Suprapubic skin (tissue), 4 donors: Measurements from ENCODE around the gene DCAF4. TPM values are rescaled to one million over a fixed set of nuclear protein-coding genes. Genes with fewer than 3 reads are reported as not detected.

ENCODE experiments used
- DNase-seq, 2 donors: peaks; one replicate each; pipeline ENCODE4 v3.0.0-alpha.2; 2019; ENCODE audit warnings: low spot score in 2 of 2
- H3K27ac ChIP-seq: fragments of 200-600 bp; sonication (generic); one replicate; pipeline ENCODE4 v1.5.1; 2019
- H3K27me3 ChIP-seq: fragments of 200-600 bp; sonication (generic); one replicate; pipeline ENCODE4 v1.5.1; 2019
- H3K36me3 ChIP-seq: fragments of 200-600 bp; sonication (generic); one replicate; pipeline ENCODE4 v1.5.1; 2019
- H3K4me1 ChIP-seq: fragments of 200-600 bp; sonication (generic); one replicate; pipeline ENCODE4 v1.5.1; 2019
- H3K4me3 ChIP-seq: fragments of 200-600 bp; sonication (generic); one replicate; pipeline ENCODE4 v1.5.1; 2019; ENCODE audit warnings: mild to moderate bottlenecking
- H3K9me3 ChIP-seq: fragments of 200-600 bp; sonication (generic); one replicate; pipeline ENCODE4 v1.5.1; 2019
- EP300 ChIP-seq: sonication (generic); formaldehyde crosslinking; IDR thresholded peaks from one replicate; pipeline ENCODE4 v1.6.1; 2017; ENCODE audit warnings: antibody characterized with exemption
- POLR2A ChIP-seq, 2 donors: fragments of 450-650 bp; IDR thresholded peaks; one replicate each; pipeline ENCODE4 v1.6.1; 2017; ENCODE audit warnings: antibody characterized with exemption in 2 of 2, mild to moderate bottlenecking in 2 of 2, moderate library complexity in 2 of 2
- POLR2AphosphoS5 ChIP-seq, 3 donors: sonication (generic); formaldehyde crosslinking; IDR thresholded peaks; one replicate each; pipeline ENCODE4 v1.6.1; 2017; ENCODE audit warnings: antibody characterized with exemption in 3 of 3
- WGBS: methylation state at CpG from one replicate; pipeline ENCODE4 v1.1.5; 2018; 5-methylcytosine and 5-hydroxymethylcytosine counted together
- total RNA-seq, 4 donors: library from RNA; depleted of rRNA; stranded (reverse); fragments of >200 nt; gene quantifications; one replicate each; pipeline ENCODE4 v1.1.0, GENCODE V29; 2016
- TF ChIP-seq, protein P1 (sequence below), 2 donors: fragments of 200-600 bp in 1 of 2; fragments of 450-650 bp in 1 of 2; sonication (generic) in 1 of 2; IDR thresholded peaks; one replicate each; pipeline ENCODE4 v1.5.1; 2016 to 2019; ENCODE audit warnings: antibody characterized with exemption in 2 of 2, mild to moderate bottlenecking in 1 of 2, moderate library complexity in 1 of 2

Gene DCAF4
- total RNA-seq, 4 donors from 2014 or later, result 52.0 to 64.7 (median 55.3) TPM

DNA sequence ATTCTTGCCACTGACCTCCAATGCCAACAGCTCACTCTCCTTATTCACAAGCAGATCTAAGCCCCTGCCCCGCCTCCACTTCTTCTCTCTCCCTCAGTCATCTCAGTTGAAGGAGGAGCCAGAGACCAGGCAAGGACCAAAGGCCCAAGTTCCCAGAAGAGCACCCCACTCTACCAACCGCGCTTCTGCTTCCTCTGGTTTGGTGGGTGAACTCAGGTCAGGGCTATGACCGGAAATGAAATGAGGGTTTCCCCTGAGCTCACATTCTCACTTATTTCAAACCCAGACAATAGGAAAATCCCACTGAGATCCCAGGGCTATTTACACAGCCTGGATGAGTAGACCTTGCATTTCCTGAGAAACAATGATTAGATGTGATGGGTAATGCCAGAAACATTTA is 42.3 kb upstream of the DCAF4 start:
- TF ChIP-seq EP300 (no peak), POLR2A (IDR thresholded peaks at IDR 0.05) (no peak), POLR2AphosphoS5 (IDR thresholded peaks at IDR 0.05) (no peak)
- TF ChIP-seq, protein P1, sequence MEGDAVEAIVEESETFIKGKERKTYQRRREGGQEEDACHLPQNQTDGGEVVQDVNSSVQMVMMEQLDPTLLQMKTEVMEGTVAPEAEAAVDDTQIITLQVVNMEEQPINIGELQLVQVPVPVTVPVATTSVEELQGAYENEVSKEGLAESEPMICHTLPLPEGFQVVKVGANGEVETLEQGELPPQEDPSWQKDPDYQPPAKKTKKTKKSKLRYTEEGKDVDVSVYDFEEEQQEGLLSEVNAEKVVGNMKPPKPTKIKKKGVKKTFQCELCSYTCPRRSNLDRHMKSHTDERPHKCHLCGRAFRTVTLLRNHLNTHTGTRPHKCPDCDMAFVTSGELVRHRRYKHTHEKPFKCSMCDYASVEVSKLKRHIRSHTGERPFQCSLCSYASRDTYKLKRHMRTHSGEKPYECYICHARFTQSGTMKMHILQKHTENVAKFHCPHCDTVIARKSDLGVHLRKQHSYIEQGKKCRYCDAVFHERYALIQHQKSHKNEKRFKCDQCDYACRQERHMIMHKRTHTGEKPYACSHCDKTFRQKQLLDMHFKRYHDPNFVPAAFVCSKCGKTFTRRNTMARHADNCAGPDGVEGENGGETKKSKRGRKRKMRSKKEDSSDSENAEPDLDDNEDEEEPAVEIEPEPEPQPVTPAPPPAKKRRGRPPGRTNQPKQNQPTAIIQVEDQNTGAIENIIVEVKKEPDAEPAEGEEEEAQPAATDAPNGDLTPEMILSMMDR (IDR thresholded peaks at IDR 0.05), result no peak
- no peaks in the 10 kb centered on the region for H3K9me3 ChIP-seq
- H3K4me3 ChIP-seq, result no peak overlapping the region
- H3K27ac ChIP-seq, result no peak overlapping the region
- no peaks in the 10 kb centered on the region for H3K4me1 ChIP-seq
- 92% methylated on average over 4 of the region's 4 CpGs for WGBS
- no peaks in the 10 kb centered on the region for H3K36me3 ChIP-seq
- H3K27me3 ChIP-seq, result peaks cover 2% of the 10 kb centered on the region
- no peak for DNase-seq

DNA sequence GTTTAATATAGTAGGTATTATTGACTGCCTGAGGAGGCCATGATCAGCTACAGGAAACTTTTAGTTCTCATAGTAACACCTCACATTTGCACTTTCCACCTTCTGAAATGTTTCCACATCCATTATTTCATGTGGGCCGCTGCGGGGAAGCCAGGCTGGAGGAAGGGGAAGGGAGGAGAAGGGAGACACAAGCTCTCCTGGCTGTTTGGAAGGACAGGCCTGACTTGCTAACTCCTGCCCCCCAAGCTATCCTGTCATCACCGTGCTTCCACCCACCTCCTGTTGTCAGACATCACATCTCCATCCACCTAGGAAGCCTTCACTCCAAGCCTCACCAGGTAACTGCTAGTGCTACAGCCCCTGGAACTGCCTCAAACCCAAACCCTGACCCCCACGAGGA is 41.9 kb upstream of the DCAF4 start:
- WGBS, result 78% methylated on average over 4 of the region's 4 CpGs
- no peaks in the 10 kb centered on the region for H3K4me1 ChIP-seq
- TF ChIP-seq EP300 (no peak), POLR2A (IDR thresholded peaks at IDR 0.05) (no peak), POLR2AphosphoS5 (IDR thresholded peaks at IDR 0.05) (no peak)
- TF ChIP-seq, protein P1 (IDR thresholded peaks at IDR 0.05), result no peak
- no peak for DNase-seq
- no peak overlapping the region for H3K4me3 ChIP-seq
- H3K27ac ChIP-seq, result no peak overlapping the region
- peaks cover 5% of the 10 kb centered on the region for H3K27me3 ChIP-seq
- H3K36me3 ChIP-seq, result no peaks in the 10 kb centered on the region
- H3K9me3 ChIP-seq, result no peaks in the 10 kb centered on the region

DNA sequence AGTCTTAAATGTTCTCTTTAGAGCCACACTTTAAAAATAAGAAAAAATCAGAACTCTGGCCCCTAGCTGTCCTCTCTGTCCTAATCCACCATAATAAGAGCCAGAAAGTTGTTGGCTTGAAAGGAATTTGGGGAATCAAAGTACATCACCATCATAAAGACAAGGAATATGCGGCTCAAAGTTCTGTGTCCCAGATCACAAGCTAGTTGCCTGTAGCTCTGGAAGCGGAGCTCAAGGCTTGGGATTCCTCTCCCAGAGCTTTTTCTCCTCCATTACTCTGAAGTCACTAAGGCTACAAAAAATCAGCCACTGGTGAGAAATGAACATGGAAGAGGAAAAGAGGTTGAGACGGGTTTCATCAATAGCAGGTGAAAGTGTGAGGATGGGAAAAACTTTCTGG is 38.8 kb upstream of the DCAF4 start:
- WGBS, result 87% methylated on average over 3 of the region's 3 CpGs
- no peaks in the 10 kb centered on the region for H3K36me3 ChIP-seq
- H3K4me1 ChIP-seq, result peaks cover 11% of the 10 kb centered on the region
- no peak overlapping the region for H3K27ac ChIP-seq
- no peak overlapping the region for H3K4me3 ChIP-seq
- peaks cover 34% of the 10 kb centered on the region for H3K27me3 ChIP-seq
- DNase-seq, result no peak
- TF ChIP-seq EP300 (no peak), POLR2AphosphoS5 (IDR thresholded peaks at IDR 0.05) (no peak), POLR2A (IDR thresholded peaks at IDR 0.05) (no peak)
- TF ChIP-seq, protein P1 (IDR thresholded peaks at IDR 0.05), result no peak
- no peaks in the 10 kb centered on the region for H3K9me3 ChIP-seq

DNA sequence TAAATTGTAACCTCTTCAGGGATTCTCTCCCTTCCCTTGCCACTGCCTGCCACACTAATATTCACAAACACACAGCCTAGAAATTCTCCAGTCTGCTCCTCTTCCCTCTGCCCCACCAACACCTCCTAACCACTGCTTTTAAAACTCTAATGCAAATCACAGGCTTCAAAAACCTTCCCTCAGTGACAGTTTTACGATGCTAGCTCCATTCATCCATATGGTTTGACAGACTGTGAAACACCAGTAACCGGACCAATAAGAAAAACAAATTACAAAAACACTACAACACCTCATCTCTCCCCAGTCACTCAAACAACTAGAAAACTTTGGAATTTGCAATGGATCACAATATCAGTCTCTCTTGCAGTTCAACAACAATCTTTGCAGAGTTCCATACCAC is 38.1 kb upstream of the DCAF4 start:
- 81% methylated on average over 2 of the region's 2 CpGs for WGBS
- peaks cover 36% of the 10 kb centered on the region for H3K27me3 ChIP-seq
- TF ChIP-seq EP300, result no peak
- TF ChIP-seq, protein P1 (IDR thresholded peaks at IDR 0.05), result no peak
- TF ChIP-seq POLR2A (IDR thresholded peaks at IDR 0.05), result no peak
- TF ChIP-seq POLR2AphosphoS5 (IDR thresholded peaks at IDR 0.05), result no peak
- no peak for DNase-seq
- no peaks in the 10 kb centered on the region for H3K36me3 ChIP-seq
- no peak overlapping the region for H3K27ac ChIP-seq
- no peak overlapping the region for H3K4me3 ChIP-seq
- H3K9me3 ChIP-seq, result no peaks in the 10 kb centered on the region
- H3K4me1 ChIP-seq, result peaks cover 18% of the 10 kb centered on the region

DNA sequence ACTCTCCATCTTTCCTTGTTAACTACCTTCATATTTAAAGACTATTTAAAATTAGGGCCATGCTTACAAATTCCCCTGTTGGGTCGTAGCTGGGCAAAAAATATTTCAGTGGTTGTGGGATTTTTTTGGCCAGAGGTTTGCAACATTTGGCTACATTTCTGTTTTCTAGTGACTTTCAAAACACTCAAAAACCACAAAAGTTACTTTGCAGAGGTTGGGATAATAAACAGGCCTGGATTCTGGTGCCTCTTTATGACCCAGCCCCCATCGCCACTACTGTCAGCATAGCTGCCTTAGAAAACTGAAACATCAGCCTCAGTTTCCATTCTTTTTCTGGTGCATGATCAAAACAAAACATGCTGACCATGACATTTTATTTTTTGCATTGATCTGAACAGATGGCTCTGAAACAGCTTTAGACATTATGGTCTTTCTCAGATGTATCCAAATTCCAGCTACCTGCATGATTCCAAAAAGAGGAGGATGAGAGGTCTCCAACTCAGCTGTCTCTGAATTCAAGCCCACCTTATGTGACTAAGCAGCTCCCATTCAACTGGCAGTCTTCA is 37.5 kb upstream of the DCAF4 start:
- H3K27me3 ChIP-seq, result peaks cover 36% of the 10 kb centered on the region
- H3K27ac ChIP-seq, result no peak overlapping the region
- H3K9me3 ChIP-seq, result no peaks in the 10 kb centered on the region
- no peak for DNase-seq
- peaks cover 22% of the 10 kb centered on the region for H3K4me1 ChIP-seq
- 81% methylated on average over 2 of the region's 2 CpGs for WGBS
- no peaks in the 10 kb centered on the region for H3K36me3 ChIP-seq
- TF ChIP-seq, protein P1 (IDR thresholded peaks at IDR 0.05), result no peak
- TF ChIP-seq POLR2A (IDR thresholded peaks at IDR 0.05), result no peak
- no peak for TF ChIP-seq EP300
- no peak for TF ChIP-seq POLR2AphosphoS5 (IDR thresholded peaks at IDR 0.05)
- H3K4me3 ChIP-seq, result no peak overlapping the region
